Fibroblast of pulmonary artery (primary cell): ENCODE measurements around the gene FMNL3.

Source experiments
- DNase-seq: peaks from one replicate; pipeline ENCODE4 v3.0.0-alpha.2; 2010; ENCODE audit warnings: low read depth
- H3K4me3 ChIP-seq: replicated peaks from 2 replicates; pipeline ENCODE4 v1.5.1; 2011; ENCODE audit warnings: low read depth, mild to moderate bottlenecking, control low read depth, low read length, moderate library complexity
- CTCF ChIP-seq: IDR thresholded peaks from 2 replicates; pipeline ENCODE4 v1.5.1; 2011; ENCODE audit warnings: mild to moderate bottlenecking, control low read depth, low read length, inconsistent platforms; ENCODE audit errors: missing control alignments

FMNL3 gene

GRCh38 chr12:49707128-49707811 lies at the start of gene FMNL3:
FMNL3 (minus strand) TSS chr12:49707405; CDS start chr12:49707180, 225 bp downstream.
- peak; percentile 68 for TF ChIP-seq CTCF
- peak within 1 kb of the TSS; percentile 83 for H3K4me3 ChIP-seq
- DNase-seq = peak; percentile 97

- H3K4me3 ChIP-seq = no peak overlapping the region
- no peak for DNase-seq
- no peak for TF ChIP-seq CTCF
Measured at GRCh38 chr12:49750996-49751393, 43.8 kb upstream of the FMNL3 start.

GRCh38 chr12:49750027-49750995 lies 43.1 kb upstream of the FMNL3 start:
- DNase-seq = peak; percentile 70
- TF ChIP-seq CTCF = no peak
- no peak overlapping the region for H3K4me3 ChIP-seq

- TF ChIP-seq CTCF = no peak
- no peak overlapping the region for H3K4me3 ChIP-seq
- no peak for DNase-seq
Measured at GRCh38 chr12:49748800-49749199, 41.6 kb upstream of the FMNL3 start.

- no peak overlapping the region for H3K4me3 ChIP-seq
- TF ChIP-seq CTCF = no peak
- no peak for DNase-seq
Measured at GRCh38 chr12:49748306-49748705, 41.1 kb upstream of the FMNL3 start.

GRCh38 chr12:49744363-49744885 lies 37.2 kb upstream of the FMNL3 start:
- no peak overlapping the region for H3K4me3 ChIP-seq
- DNase-seq = no peak
- no peak for TF ChIP-seq CTCF
